ENCODE results near the gene TFAP2A.

TFAP2A gene

GRCh38 chr6:10382322-10382721, 32.6 kb downstream of the TFAP2A start:
- FAIRE-seq, result no peak

GRCh38 chr6:10381830-10382208, 33.1 kb downstream of the TFAP2A start:
- FAIRE-seq, result no peak

GRCh38 chr6:10381133-10381829, 33.6 kb downstream of the TFAP2A start:
- FAIRE-seq, result no peak

- no peak for FAIRE-seq
These were observed 39.4 kb downstream of the TFAP2A start for GRCh38 chr6:10375391-10375969.

- no peak for FAIRE-seq
These were observed 41.1 kb downstream of the TFAP2A start for GRCh38 chr6:10373642-10374359.

GRCh38 chr6:10369896-10370295, 45.0 kb downstream of the TFAP2A start:
- FAIRE-seq, result no peak

GRCh38 chr6:10368861-10369260, 46.0 kb downstream of the TFAP2A start:
- FAIRE-seq, result no peak

GRCh38 chr6:10363911-10364310, 51.0 kb downstream of the TFAP2A start:
- no peak for FAIRE-seq

GRCh38 chr6:10362300-10362699, 52.6 kb downstream of the TFAP2A start:
- FAIRE-seq, result no peak

GRCh38 chr6:10361428-10361827, 53.4 kb downstream of the TFAP2A start:
- FAIRE-seq, result no peak

- FAIRE-seq, result no peak
These were observed 55.3 kb downstream of the TFAP2A start for GRCh38 chr6:10359581-10359980.

- FAIRE-seq, result no peak
These were observed 59.7 kb downstream of the TFAP2A start for GRCh38 chr6:10355115-10355702.

GRCh38 chr6:10351791-10352190, 63.1 kb downstream of the TFAP2A start:
- no peak for FAIRE-seq

GRCh38 chr6:10350720-10351119, 64.2 kb downstream of the TFAP2A start:
- no peak for FAIRE-seq

GRCh38 chr6:10347561-10348327, 67.1 kb downstream of the TFAP2A start:
- no peak for FAIRE-seq
